HG02970 (cell line): Measurements from ENCODE around the gene ADARB2.

Source experiments
- ATAC-seq: cut with Tn5 transposase; IDR thresholded peaks from one replicate; pipeline ENCODE4 v1.9.1; 2021; ENCODE audit warnings: mild to moderate bottlenecking, moderate library complexity, moderate number of reproducible peaks; ENCODE audit not compliant: unreplicated experiment, low FRiP score

Gene ADARB2

GRCh38 chr10:1535301-1535965 lies 201.9 kb downstream of the ADARB2 start:
- ATAC-seq, result no peak

GRCh38 chr10:1534820-1535219 lies 202.5 kb downstream of the ADARB2 start:
- ATAC-seq, result no peak

- no peak for ATAC-seq
Measured at GRCh38 chr10:1532636-1533035, 204.7 kb downstream of the ADARB2 start.

- ATAC-seq, result no peak
Measured at GRCh38 chr10:1531883-1532597, 205.3 kb downstream of the ADARB2 start.

- no peak for ATAC-seq
Measured at GRCh38 chr10:1530871-1531517, 206.3 kb downstream of the ADARB2 start.

- ATAC-seq, result no peak
Measured at GRCh38 chr10:1529806-1530413, 207.4 kb downstream of the ADARB2 start.

- no peak for ATAC-seq
Measured at GRCh38 chr10:1527951-1528350, 209.4 kb downstream of the ADARB2 start.

GRCh38 chr10:1526436-1527055 lies 210.8 kb downstream of the ADARB2 start:
- no peak for ATAC-seq

- no peak for ATAC-seq
Measured at GRCh38 chr10:1525354-1526162, 211.8 kb downstream of the ADARB2 start.

- ATAC-seq, result no peak
Measured at GRCh38 chr10:1524540-1524939, 212.8 kb downstream of the ADARB2 start.

- no peak for ATAC-seq
Measured at GRCh38 chr10:1523221-1523620, 214.1 kb downstream of the ADARB2 start.

GRCh38 chr10:1522237-1522636 lies 215.1 kb downstream of the ADARB2 start:
- no peak for ATAC-seq

- ATAC-seq, result no peak
Measured at GRCh38 chr10:1521741-1522140, 215.6 kb downstream of the ADARB2 start.

GRCh38 chr10:1520909-1521565 lies 216.3 kb downstream of the ADARB2 start:
- ATAC-seq, result no peak

GRCh38 chr10:1519391-1519790 lies 217.9 kb downstream of the ADARB2 start:
- ATAC-seq, result no peak

GRCh38 chr10:1517684-1518083 lies 219.6 kb downstream of the ADARB2 start:
- no peak for ATAC-seq

GRCh38 chr10:1516492-1517165 lies 220.7 kb downstream of the ADARB2 start:
- no peak for ATAC-seq

- ATAC-seq, result no peak
Measured at GRCh38 chr10:1515780-1516491, 221.4 kb downstream of the ADARB2 start.
